Fibroblast of mammary gland (primary cell): Measurements from ENCODE around the gene LIPH.
A peak's percentile ranks its signal among the peaks of the same experiment; 100 is the strongest.

Experiments used
- DNase-seq: peaks from one replicate; pipeline ENCODE4 v3.0.0-alpha.2; 2010; ENCODE audit warnings: low read depth
- H3K4me3 ChIP-seq: 2 replicates; pipeline ENCODE4 v1.5.1; 2011; ENCODE audit warnings: low read depth, mild to moderate bottlenecking, low read length, moderate library complexity; ENCODE audit not compliant: control insufficient read depth
- TF ChIP-seq, protein P1 (sequence below): conservative IDR thresholded peaks from 2 replicates; pipeline ENCODE4 v1.5.1; 2011; ENCODE audit warnings: low read depth, low read length, inconsistent platforms; ENCODE audit not compliant: control insufficient read depth, insufficient read depth

LIPH gene

DNA sequence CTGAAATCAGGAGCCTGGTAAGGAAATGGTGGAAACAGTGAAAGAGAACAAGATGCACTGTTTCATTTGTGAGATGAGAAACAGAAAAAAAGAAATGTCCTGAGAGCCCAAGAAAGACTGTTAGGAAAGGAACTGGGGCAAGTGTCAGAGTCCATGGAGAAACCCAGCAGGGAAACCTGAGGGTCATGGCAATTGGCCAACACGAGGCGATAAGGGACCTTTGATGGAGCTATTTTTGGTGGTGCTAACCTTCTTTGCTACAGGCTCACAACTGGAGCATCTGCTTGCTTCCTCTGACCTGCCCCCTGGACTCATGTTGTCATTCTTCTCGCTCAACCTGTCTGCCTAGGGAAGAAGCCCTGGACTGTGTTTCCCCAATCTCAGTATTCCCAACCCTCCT is 49.4 kb downstream of the LIPH start:
- no peak for DNase-seq
- H3K4me3 ChIP-seq, result no peak overlapping the region
- TF ChIP-seq, protein P1, sequence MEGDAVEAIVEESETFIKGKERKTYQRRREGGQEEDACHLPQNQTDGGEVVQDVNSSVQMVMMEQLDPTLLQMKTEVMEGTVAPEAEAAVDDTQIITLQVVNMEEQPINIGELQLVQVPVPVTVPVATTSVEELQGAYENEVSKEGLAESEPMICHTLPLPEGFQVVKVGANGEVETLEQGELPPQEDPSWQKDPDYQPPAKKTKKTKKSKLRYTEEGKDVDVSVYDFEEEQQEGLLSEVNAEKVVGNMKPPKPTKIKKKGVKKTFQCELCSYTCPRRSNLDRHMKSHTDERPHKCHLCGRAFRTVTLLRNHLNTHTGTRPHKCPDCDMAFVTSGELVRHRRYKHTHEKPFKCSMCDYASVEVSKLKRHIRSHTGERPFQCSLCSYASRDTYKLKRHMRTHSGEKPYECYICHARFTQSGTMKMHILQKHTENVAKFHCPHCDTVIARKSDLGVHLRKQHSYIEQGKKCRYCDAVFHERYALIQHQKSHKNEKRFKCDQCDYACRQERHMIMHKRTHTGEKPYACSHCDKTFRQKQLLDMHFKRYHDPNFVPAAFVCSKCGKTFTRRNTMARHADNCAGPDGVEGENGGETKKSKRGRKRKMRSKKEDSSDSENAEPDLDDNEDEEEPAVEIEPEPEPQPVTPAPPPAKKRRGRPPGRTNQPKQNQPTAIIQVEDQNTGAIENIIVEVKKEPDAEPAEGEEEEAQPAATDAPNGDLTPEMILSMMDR, result no peak

DNA sequence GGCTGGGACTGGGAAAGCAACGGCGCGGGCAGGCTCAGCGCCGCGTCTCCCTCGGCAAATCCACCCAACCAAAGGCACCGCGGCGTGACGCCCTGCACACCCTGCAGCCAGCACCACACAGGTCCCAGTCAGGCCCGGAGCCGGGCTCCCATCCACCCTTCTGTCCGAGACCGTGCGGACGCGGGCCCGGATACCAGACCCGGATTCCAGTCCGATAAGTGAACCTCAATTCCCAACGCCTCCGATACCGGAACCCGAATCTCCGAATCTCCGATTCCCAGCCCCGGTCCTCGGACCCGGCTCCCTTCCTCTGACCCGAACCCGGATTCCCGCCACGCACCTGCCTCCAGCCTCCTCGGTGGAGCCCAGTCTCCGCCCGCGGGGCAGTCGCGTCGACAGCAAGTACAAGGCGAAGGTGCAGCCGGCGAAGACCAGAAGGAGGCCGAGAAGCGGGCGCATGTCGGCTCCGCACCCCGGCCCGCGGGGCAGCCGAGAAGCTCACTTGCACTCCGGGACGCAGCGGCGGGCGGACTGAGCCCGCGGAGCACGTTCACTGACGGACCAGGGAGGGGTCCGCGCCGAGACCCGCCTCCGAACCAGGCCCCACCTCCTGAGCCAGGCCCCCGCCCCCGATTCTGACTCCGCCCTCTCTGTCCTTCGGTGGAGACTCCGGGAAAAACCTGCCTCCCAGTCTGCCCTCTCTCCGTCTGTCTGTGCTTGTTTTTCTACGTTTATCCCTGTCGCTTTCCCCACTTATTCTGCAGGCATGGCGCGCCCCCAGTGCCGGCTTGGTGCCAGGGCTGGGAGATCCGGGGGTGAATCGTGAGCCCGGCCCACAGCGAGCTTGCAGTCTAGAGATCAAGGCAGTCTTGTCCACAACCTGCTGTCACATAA is 53.6 kb downstream of the LIPH start, which contains the start of gene TMEM41A:
Gene TMEM41A (minus strand): TSS at position 533 of the 894 bp plus-strand sequence. CDS start 74 bp downstream, at position 459.
- TF ChIP-seq, protein P1, result no peak
- peak within 1 kb of the TSS; percentile 92 for H3K4me3 ChIP-seq
- DNase-seq, result peak; percentile 84

DNA sequence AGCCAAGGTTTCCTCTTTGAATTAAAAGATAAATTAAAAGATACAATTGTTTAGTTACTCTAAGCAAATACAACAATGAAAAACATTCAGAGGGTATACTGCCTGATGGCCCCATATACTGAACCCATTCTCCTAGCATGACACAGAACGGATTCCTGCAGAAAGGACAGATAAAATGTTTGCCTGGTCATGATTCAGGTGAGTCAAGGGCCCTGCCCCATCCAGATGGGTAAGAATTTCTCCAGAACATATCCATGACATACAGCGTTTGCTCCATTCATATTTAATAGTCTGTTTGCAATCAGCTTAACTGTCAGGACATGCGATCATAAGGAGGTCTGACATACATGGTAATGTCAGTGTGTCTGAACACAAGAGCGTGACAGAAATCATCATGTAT is 62.1 kb downstream of the LIPH start:
- no peak for DNase-seq
- TF ChIP-seq, protein P1, result no peak
- H3K4me3 ChIP-seq, result no peak overlapping the region

DNA sequence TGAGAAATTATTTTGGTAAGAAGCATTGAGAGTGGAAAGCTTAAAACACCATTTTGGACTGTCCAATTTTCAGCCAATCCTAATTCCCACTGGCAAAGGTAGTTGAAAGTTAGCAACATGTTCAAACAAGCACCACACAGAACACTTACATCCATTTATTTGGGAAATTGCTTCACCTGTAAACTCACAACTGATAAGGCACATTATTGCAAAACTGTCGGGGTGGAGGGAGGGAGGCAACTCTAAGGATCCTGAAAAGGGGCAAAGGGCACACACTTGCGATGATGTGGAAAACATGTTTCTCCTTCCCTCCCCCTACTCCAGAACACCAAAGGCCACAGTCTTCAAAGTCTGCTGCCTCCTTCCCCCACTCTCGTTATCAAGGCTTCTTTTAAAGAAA is 62.9 kb downstream of the LIPH start:
- TF ChIP-seq, protein P1, result no peak
- no peak for DNase-seq
- no peak overlapping the region for H3K4me3 ChIP-seq

DNA sequence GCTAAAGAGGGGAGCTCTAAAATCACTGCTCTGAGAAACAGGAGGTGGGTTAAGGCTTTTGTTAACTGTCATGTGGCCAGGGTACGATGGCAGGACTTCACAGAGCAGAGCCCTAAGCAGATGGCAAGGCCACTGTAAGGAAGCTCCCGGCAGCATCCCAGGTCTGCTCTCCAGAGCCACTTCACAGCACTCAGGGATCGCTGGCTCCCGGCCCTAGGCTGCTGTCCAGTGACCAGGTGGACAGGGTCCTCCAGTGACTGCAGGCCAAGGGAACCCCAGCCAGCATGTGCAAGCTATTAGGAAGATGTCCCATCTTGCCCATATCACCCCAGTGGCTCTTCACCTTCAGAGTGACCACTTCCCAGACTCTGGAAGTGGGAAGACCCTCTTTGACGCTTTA is 63.9 kb downstream of the LIPH start:
- no peak overlapping the region for H3K4me3 ChIP-seq
- TF ChIP-seq, protein P1, result no peak
- no peak for DNase-seq

DNA sequence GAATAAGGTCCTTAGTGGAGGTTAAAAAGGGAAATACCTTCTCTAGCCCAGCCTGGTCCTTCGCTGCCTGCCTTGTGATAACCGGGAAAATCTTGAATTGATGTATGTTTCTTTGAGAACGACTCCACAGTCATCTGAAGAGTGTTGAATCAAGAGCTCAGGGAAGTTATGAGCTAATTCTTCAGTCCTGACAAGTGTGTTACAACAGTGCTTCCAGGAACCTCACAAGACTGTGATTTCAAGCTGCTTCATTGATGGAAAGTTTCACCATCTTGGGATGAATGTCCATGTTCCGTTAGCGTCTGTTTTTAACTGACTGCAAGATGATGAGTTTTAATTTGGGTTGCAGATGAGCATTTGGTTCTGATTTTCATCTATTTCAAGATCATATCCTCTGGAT is 66.0 kb downstream of the LIPH start:
- no peak overlapping the region for H3K4me3 ChIP-seq
- TF ChIP-seq, protein P1, result no peak
- DNase-seq, result no peak
